ENCODE data around the gene PARD3B. TPM values are rescaled to one million over a fixed set of nuclear protein-coding genes. Genes with fewer than 3 reads are reported as not detected.

PARD3B gene
- total and polyA plus RNA-seq, 2 of the 8 experiments (the other 6 are each of a cell fraction or from before 2014, with no cell fraction given), result 1.2 to 5.7 TPM

DNA sequence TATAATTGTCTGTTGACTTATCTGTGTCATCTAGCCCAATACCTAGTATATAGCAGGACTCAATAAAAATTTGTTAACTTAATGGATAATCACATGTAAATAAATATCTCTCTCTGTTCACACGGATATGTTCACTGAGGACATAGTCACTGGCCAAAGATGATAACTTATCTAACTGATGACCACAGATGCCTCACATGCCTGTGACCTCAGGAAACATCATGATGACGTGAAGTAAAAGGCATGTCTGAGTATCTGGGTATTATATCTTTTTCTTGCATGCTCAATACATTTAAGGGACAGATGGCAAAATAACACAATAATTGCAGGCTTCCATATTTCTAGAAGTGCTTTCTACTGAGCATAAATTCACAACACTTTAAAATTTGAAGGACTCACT lies 41.4 kb upstream of the PARD3B start:
- no peak overlapping the region for H4K8ac ChIP-seq (ENCODE audit: extremely low read depth, insufficient read depth, low read length)
- no peak overlapping the region for H3K23ac ChIP-seq (ENCODE audit: insufficient read length)
- DNase-seq (ENCODE audit: low read depth in 1 of 2, low spot score in 2 of 2), result no peak
- H2BK20ac ChIP-seq (ENCODE audit: low read length), result no peak overlapping the region
- no peak overlapping the region for H3K14ac ChIP-seq (ENCODE audit: insufficient read length)
- no peak overlapping the region for H2AFZ ChIP-seq (ENCODE audit: low read length)
- H3K27me3 ChIP-seq (replicated peaks in 1 of 4; ENCODE audit: control insufficient read depth in 3 of 4, extremely low read depth in 1 of 4, insufficient read depth in 3 of 4, low read length in 3 of 4), result no peaks in the 10 kb centered on the region
- H2BK5ac ChIP-seq (ENCODE audit: low read depth, low read length), result no peak overlapping the region
- H2BK15ac ChIP-seq (ENCODE audit: low read length), result no peak overlapping the region
- ChIA-PET CTCF (ENCODE audit: partially characterized antibody) (no interaction called here), POLR2A (ENCODE audit: partially characterized antibody) (no interaction called here)
- no peak overlapping the region for H4K5ac ChIP-seq (ENCODE audit: insufficient read length, low read depth, low read length)
- no peak overlapping the region for H3K56ac ChIP-seq (replicated peaks; ENCODE audit: insufficient read length, low read depth, low read length)
- no peaks in the 10 kb centered on the region for H3K9me3 ChIP-seq (ENCODE audit: insufficient read depth in 2 of 2, low read depth in 1 of 2, low read length in 1 of 2)
- H3K23me2 ChIP-seq (ENCODE audit: low read depth, low read length), result no peaks in the 10 kb centered on the region; the same call in 1 of the 2 replicates
- no peak overlapping the region for H3K9ac ChIP-seq (replicated peaks in 1 of 4; ENCODE audit: extremely low read depth in 1 of 4, low read depth in 3 of 4, low read length in 3 of 4)
- H3K79me1 ChIP-seq (ENCODE audit: low read depth, low read length), result no peaks in the 10 kb centered on the region
- H3K18ac ChIP-seq (ENCODE audit: extremely low read depth, low read length), result no peak overlapping the region
- no peak overlapping the region for H2AK5ac ChIP-seq (ENCODE audit: low read depth, low read length)
- WGBS, 2 experiments (ENCODE audit: extremely low coverage in 1 of 2, insufficient coverage in 1 of 2, insufficient read length in 1 of 2, insufficient replicate concordance in 2 of 2, low coverage in 1 of 2, low lambda C conversion rate in 2 of 2, missing lambda C conversion rate in 1 of 2), result 90% methylated on average over 2 of the region's 2 CpGs; no CpG with 5 or more reads in 1 of the 2 experiments
- no peak for FAIRE-seq
- no peak overlapping the region for H4K91ac ChIP-seq (replicated peaks; ENCODE audit: insufficient read length, low read length)
- no peaks in the 10 kb centered on the region for H3K36me3 ChIP-seq (ENCODE audit: control insufficient read depth in 2 of 4, insufficient read depth in 4 of 4, low read length in 3 of 4)
- H2BK120ac ChIP-seq (replicated peaks; ENCODE audit: low read depth, low read length), result no peak overlapping the region
- TF ChIP-seq SRF (IDR thresholded peaks at IDR 0.05; ENCODE audit: low read depth, low read length) (no peak), KDM1A (IDR thresholded peaks at IDR 0.05; ENCODE audit: borderline replicate concordance, low read length) (no peak), RNF2 (IDR thresholded peaks at IDR 0.05; ENCODE audit: borderline replicate concordance, low read depth, low read length, missing control alignments, poor library complexity, severe bottlenecking) (no peak), SP4 (IDR thresholded peaks at IDR 0.05; ENCODE audit: low read length) (no peak), EZH2 (IDR thresholded peaks at IDR 0.05; ENCODE audit: low read depth, low read length, severe bottlenecking) (no peak), KDM5A (IDR thresholded peaks at IDR 0.05; ENCODE audit: low read length) (no peak), YY1 (IDR thresholded peaks at IDR 0.05; ENCODE audit: low read depth, low read length) (no peak), HDAC2 (IDR thresholded peaks at IDR 0.05; ENCODE audit: borderline replicate concordance in 1 of 2, low read depth in 2 of 2, low read length in 2 of 2) (no peak), JUND (IDR thresholded peaks at IDR 0.05; ENCODE audit: low read length) (no peak)
- TF ChIP-seq, protein P1, sequence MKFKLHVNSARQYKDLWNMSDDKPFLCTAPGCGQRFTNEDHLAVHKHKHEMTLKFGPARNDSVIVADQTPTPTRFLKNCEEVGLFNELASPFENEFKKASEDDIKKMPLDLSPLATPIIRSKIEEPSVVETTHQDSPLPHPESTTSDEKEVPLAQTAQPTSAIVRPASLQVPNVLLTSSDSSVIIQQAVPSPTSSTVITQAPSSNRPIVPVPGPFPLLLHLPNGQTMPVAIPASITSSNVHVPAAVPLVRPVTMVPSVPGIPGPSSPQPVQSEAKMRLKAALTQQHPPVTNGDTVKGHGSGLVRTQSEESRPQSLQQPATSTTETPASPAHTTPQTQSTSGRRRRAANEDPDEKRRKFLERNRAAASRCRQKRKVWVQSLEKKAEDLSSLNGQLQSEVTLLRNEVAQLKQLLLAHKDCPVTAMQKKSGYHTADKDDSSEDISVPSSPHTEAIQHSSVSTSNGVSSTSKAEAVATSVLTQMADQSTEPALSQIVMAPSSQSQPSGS (IDR thresholded peaks at IDR 0.05; ENCODE audit: low read length), result no peak
- H3K4me3 ChIP-seq (ENCODE audit: extremely low read depth in 1 of 4, insufficient read depth in 2 of 4, low read depth in 3 of 4, low read length in 4 of 4), result no peak overlapping the region
- no peak overlapping the region for H3K27ac ChIP-seq (ENCODE audit: low read depth, low read length)
- no peak overlapping the region for H3K4me2 ChIP-seq (ENCODE audit: insufficient read depth in 1 of 2, low read depth in 2 of 2, low read length in 2 of 2)
- no peak overlapping the region for H2BK12ac ChIP-seq (ENCODE audit: low read depth, low read length)
- no peaks in the 10 kb centered on the region for H3K79me2 ChIP-seq (ENCODE audit: control insufficient read depth in 1 of 2, insufficient read depth in 2 of 2, low read length in 2 of 2)
- H3K4ac ChIP-seq (replicated peaks; ENCODE audit: insufficient read length, low read depth, low read length), result no peak overlapping the region
- no peaks in the 10 kb centered on the region for H4K20me1 ChIP-seq (replicated peaks in 1 of 2; ENCODE audit: control insufficient read depth in 1 of 2, insufficient read depth in 2 of 2, low read length in 2 of 2)
- no peaks in the 10 kb centered on the region for H3K4me1 ChIP-seq (replicated peaks in 1 of 4; ENCODE audit: control insufficient read depth in 3 of 4, insufficient read depth in 4 of 4, low read length in 3 of 4)

Data from H1 (cell line).